ENCODE measurements around the gene ACTG1. TPM values are rescaled to one million over a fixed set of nuclear protein-coding genes. Genes with fewer than 3 reads are reported as not detected.

ACTG1 gene
- total RNA-seq, 4 donors from 2014 or later = 829 to 1,848 (median 1,550) TPM

DNA sequence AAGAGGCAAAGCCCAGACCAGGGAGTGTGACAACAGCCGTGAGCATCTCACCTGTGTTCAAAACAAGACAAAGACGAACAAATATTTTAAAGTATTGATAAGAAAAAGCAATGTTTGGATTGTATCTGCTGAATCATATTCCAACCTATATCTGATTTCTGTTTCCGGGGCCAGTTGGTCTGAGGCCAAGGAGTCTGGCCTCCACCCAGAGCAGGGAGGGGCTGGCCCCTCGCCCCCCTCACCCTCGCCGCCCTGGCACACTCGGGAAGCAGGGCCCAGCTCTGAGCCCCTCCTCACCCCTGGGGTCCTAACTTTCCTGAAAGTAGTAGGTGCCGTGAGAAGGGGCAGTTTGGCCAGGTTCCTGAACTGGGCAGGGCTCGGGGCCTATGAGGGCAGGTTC lies 48.0 kb downstream of the ACTG1 start:
- no peak for ATAC-seq
- no peaks in the 10 kb centered on the region for H3K9me3 ChIP-seq
- WGBS, 2 donors (ENCODE audit: low coverage in 1 of 2) = 68 to 70% methylated on average over 2 to 7 of the region's 9 CpGs
- H3K36me3 ChIP-seq = peaks cover 0 to 59% of the 10 kb centered on the region in 2 donors
- TF ChIP-seq EP300 (IDR thresholded peaks at IDR 0.05) = no peak
- TF ChIP-seq POLR2A (IDR thresholded peaks at IDR 0.05) = no peak
- TF ChIP-seq, protein P1, sequence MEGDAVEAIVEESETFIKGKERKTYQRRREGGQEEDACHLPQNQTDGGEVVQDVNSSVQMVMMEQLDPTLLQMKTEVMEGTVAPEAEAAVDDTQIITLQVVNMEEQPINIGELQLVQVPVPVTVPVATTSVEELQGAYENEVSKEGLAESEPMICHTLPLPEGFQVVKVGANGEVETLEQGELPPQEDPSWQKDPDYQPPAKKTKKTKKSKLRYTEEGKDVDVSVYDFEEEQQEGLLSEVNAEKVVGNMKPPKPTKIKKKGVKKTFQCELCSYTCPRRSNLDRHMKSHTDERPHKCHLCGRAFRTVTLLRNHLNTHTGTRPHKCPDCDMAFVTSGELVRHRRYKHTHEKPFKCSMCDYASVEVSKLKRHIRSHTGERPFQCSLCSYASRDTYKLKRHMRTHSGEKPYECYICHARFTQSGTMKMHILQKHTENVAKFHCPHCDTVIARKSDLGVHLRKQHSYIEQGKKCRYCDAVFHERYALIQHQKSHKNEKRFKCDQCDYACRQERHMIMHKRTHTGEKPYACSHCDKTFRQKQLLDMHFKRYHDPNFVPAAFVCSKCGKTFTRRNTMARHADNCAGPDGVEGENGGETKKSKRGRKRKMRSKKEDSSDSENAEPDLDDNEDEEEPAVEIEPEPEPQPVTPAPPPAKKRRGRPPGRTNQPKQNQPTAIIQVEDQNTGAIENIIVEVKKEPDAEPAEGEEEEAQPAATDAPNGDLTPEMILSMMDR (IDR thresholded peaks at IDR 0.05) = no peak
- TF ChIP-seq POLR2AphosphoS5 (IDR thresholded peaks at IDR 0.05) = no peak
- no peaks in the 10 kb centered on the region for H3K27me3 ChIP-seq
- H3K4me3 ChIP-seq = no peak overlapping the region
- H3K4me1 ChIP-seq = no peaks in the 10 kb centered on the region
- H3K27ac ChIP-seq = no peak overlapping the region

DNA sequence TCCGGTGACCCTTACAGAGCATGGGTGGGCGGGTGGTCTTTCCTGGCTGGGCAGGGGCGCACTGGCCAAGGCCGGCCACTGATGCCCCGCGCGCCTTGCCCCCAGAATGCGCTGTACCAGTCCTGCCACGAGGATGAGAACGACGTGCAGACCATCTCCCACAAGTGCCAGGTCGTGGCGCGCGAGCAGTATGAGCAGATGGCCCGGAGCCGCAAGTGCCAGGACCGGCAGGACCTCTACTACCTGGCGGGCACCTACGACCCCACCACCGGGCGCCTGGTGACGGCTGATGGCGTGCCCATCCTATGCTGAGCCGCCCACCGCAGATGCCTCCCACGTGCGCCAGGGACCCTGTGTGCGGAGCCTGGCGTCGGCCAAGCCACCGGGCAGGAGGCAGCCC lies 49.1 kb downstream of the ACTG1 start:
- H3K4me1 ChIP-seq = no peaks in the 10 kb centered on the region
- H3K4me3 ChIP-seq = no peak overlapping the region
- no CpG with 5 or more reads among the region's 32 CpGs for WGBS, 2 donors (ENCODE audit: low coverage in 1 of 2)
- ATAC-seq = no peak
- no peaks in the 10 kb centered on the region for H3K27me3 ChIP-seq
- no peaks in the 10 kb centered on the region for H3K9me3 ChIP-seq
- H3K36me3 ChIP-seq = peaks cover 0 to 70% of the 10 kb centered on the region in 2 donors
- TF ChIP-seq POLR2AphosphoS5 (IDR thresholded peaks at IDR 0.05) = no peak
- no peak for TF ChIP-seq EP300 (IDR thresholded peaks at IDR 0.05)
- TF ChIP-seq, protein P1 (IDR thresholded peaks at IDR 0.05) = no peak
- no peak for TF ChIP-seq POLR2A (IDR thresholded peaks at IDR 0.05)
- H3K27ac ChIP-seq = no peak overlapping the region

DNA sequence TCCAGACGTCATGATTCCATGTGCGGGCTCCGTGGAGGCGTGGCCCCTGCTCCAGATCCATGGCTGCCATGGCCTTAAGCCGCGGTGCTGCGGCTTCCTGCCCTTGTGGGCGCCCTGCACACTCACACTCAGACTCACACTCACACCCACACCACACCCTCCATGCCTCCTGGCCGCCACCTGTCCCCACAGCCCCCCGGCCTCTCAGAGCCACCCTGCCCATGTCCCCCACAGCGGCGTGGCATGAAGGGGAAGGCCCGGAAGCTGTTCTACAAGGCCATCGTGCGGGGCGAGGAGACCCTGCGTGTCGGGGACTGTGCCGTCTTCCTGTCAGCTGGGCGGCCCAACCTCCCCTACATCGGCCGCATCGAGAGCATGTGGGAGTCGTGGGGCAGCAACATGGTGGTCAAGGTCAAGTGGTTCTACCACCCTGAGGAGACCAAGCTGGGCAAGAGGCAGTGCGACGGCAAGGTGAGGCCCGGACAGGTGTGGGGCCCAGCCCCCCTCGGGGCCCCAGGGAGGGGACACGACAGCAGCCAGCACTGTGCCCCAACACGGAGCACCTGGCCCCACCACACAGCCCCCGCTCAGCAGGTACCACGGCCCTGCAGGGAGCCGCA lies 50.0 kb downstream of the ACTG1 start:
- TF ChIP-seq EP300 (IDR thresholded peaks at IDR 0.05) = no peak
- TF ChIP-seq POLR2A (IDR thresholded peaks at IDR 0.05) = no peak
- H3K4me3 ChIP-seq = no peak overlapping the region
- H3K4me1 ChIP-seq = no peaks in the 10 kb centered on the region
- WGBS, 2 donors (ENCODE audit: low coverage in 1 of 2) = 88% methylated on average over 5 of the region's 33 CpGs; no CpG with 5 or more reads in 1 of the 2 donors
- ATAC-seq = no peak
- H3K27ac ChIP-seq = no peak overlapping the region
- peaks cover 0 to 77% of the 10 kb centered on the region in 2 donors for H3K36me3 ChIP-seq
- H3K9me3 ChIP-seq = no peaks in the 10 kb centered on the region
- no peaks in the 10 kb centered on the region for H3K27me3 ChIP-seq

DNA sequence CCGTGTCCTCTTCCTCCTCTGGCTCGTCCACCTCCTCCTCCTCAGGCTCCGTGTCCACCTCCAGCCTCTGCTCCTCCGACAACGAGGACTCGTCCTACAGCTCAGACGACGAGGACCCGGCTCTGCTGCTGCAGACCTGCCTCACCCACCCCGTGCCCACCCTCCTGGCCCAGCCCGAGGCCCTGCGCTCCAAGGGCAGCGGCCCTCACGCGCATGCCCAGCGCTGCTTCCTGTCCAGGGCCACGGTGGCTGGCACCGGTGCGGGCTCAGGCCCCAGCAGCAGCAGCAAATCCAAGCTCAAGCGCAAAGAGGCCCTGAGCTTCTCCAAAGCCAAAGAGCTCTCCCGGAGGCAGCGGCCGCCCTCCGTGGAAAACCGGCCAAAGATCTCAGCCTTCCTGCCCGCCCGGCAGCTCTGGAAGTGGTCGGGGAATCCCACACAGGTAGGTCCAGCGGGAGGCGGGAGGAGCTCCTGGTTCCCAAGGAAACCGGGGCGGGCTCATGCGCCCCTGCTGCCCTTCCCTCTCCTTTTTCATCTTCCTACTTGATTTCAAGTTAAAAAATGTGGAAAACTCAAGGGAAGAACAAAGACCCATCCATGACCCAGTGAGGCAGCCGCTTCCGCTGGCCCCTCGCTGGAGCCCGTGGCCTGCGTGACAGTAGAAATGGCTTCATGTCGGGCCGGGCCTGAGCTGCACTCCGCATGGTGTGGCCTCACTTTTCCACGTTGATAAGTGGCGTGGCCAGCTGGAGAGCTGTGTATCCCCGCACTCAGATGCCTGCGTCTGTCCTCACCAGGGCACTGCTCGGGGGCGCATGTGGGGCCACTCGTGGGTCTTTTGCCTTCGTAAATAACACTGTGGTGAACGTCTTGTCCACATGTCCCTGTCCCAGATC lies 50.7 kb downstream of the ACTG1 start:
- ATAC-seq = no peak
- no peaks in the 10 kb centered on the region for H3K27me3 ChIP-seq
- TF ChIP-seq POLR2AphosphoS5 (IDR thresholded peaks at IDR 0.05) = no peak
- TF ChIP-seq, protein P1 (IDR thresholded peaks at IDR 0.05) = no peak
- TF ChIP-seq EP300 (IDR thresholded peaks at IDR 0.05) = no peak
- no peak for TF ChIP-seq POLR2A (IDR thresholded peaks at IDR 0.05)
- no peaks in the 10 kb centered on the region for H3K9me3 ChIP-seq
- H3K4me1 ChIP-seq = no peaks in the 10 kb centered on the region
- H3K27ac ChIP-seq = no peak overlapping the region
- H3K4me3 ChIP-seq = no peak overlapping the region
- peaks cover 0 to 79% of the 10 kb centered on the region in 2 donors for H3K36me3 ChIP-seq
- WGBS, 2 donors (ENCODE audit: low coverage in 1 of 2) = 88 to 100% methylated on average over 1 to 6 of the region's 50 CpGs

DNA sequence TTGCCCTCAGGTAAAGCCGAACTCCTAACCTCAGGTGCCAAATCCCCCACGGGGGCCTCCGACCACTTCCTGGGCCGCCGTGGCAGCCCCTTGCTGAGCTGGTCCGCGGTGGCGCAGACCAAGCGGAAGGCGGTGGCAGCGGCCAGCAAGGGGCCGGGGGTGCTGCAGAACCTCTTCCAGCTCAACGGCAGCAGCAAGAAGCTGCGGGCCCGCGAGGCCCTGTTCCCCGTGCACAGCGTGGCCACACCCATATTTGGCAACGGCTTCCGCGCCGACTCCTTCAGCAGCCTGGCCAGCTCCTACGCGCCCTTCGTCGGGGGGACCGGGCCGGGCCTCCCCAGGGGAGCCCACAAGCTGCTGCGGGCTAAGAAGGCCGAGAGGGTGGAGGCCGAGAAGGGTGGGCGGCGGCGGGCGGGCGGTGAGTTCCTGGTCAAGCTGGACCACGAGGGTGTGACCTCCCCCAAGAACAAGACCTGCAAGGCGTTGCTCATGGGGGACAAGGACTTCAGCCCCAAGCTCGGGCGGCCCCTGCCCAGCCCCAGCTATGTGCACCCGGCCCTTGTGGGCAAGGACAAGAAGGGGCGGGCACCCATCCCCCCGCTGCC lies 51.6 kb downstream of the ACTG1 start:
- Histone ChIP-seq H3K9me3 (no peaks in the 10 kb centered on the region), H3K36me3 (peaks cover 0 to 82% of the 10 kb centered on the region in 2 donors), H3K27ac (no peak overlapping the region), H3K4me3 (no peak overlapping the region), H3K27me3 (no peaks in the 10 kb centered on the region), H3K4me1 (no peaks in the 10 kb centered on the region)
- TF ChIP-seq EP300 (IDR thresholded peaks at IDR 0.05) (no peak), POLR2A (IDR thresholded peaks at IDR 0.05) (no peak), POLR2AphosphoS5 (IDR thresholded peaks at IDR 0.05) (no peak)
- TF ChIP-seq, protein P1 (IDR thresholded peaks at IDR 0.05) = no peak
- no peak for ATAC-seq
- 60 to 100% methylated on average over 1 to 7 of the region's 43 CpGs for WGBS, 2 donors (ENCODE audit: low coverage in 1 of 2)
